Cardiac fibroblast (primary cell): ENCODE measurements around the gene SHKBP1.

Experiments
- DNase-seq, 2 donors: peaks; one replicate each; pipeline versions ENCODE4 v3.0.0 to v3.0.0-alpha.2; 2010; ENCODE audit warnings: low read depth in 2 of 2
- H3K4me3 ChIP-seq, 2 donors: replicated peaks in 1 of 2; 1 replicate in 1 of 2; 2 replicates in 1 of 2; pipeline ENCODE4 v1.5.1; 2011; ENCODE audit warnings: low read depth in 2 of 2, low read length in 2 of 2, mild to moderate bottlenecking in 2 of 2, moderate library complexity in 1 of 2
- TF ChIP-seq, protein P1 (sequence below): IDR thresholded peaks from one replicate; pipeline ENCODE4 v1.5.1; 2011; ENCODE audit warnings: low read depth, mild to moderate bottlenecking, low read length, inconsistent platforms

SHKBP1 gene

DNA sequence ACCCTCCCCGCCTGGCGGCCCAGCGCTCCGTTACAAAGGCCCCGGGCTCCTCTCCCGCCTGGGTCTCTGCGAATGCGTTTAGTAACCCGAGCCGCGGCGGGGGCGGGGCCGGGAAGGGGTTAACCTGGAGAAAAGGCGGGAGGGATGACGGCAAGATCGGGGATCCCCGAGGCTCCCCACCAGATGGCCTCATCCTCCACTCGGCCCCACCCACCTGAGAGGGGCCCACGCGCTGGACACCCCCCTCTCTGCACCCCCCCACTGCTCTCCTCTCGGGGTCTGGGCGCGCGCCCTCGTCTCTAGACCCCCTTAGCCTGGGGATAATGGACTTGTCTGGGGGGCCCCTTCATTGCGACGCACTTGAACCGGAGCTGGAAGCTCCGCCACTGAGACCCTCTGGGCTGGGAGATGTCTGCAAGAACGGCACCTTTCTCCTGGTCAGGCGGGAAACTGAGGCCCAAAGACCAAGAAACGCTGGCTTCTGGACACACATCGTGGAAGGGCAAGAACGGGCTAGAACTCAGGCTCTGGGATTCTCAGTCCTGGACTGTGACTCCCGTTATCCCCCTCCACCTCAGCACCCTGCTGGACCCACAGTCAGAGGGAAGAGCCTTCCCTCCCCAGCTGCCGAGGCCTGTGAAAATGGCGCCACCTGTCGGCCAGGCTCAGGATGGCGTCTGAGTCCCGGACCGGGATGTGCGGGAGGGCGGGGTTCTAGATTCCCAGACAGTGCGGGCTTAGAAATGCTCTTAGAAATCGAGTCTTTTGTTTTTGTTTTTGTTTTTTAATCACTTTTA, 21.6 kb downstream of the SHKBP1 start:
- H3K4me3 ChIP-seq: peak overlapping the region; percentile 29 to 32
- TF ChIP-seq, protein P1, sequence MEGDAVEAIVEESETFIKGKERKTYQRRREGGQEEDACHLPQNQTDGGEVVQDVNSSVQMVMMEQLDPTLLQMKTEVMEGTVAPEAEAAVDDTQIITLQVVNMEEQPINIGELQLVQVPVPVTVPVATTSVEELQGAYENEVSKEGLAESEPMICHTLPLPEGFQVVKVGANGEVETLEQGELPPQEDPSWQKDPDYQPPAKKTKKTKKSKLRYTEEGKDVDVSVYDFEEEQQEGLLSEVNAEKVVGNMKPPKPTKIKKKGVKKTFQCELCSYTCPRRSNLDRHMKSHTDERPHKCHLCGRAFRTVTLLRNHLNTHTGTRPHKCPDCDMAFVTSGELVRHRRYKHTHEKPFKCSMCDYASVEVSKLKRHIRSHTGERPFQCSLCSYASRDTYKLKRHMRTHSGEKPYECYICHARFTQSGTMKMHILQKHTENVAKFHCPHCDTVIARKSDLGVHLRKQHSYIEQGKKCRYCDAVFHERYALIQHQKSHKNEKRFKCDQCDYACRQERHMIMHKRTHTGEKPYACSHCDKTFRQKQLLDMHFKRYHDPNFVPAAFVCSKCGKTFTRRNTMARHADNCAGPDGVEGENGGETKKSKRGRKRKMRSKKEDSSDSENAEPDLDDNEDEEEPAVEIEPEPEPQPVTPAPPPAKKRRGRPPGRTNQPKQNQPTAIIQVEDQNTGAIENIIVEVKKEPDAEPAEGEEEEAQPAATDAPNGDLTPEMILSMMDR: peak; percentile 98
- peak; percentile 87 for DNase-seq

DNA sequence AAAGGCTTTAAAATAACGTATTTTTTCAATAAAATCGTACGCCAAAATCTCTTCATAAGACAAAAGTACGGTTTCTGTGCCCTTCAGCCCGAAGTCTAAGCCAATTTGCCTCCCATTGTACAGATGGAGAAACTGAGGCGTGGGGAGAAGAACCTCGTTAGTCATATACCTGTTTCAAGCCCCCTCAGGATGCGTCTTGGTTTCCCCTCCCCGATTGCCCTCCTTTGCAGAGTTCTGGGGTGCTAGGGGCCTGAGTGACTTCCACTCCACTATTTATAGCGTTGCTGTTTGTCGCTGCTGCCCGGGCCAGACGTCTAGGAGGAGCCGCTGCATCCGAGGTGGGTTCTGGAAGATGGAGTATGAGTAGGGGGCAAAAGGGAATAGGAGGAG, 22.2 kb downstream of the SHKBP1 start:
- DNase-seq: no peak
- TF ChIP-seq, protein P1: no peak
- no peak overlapping the region for H3K4me3 ChIP-seq

DNA sequence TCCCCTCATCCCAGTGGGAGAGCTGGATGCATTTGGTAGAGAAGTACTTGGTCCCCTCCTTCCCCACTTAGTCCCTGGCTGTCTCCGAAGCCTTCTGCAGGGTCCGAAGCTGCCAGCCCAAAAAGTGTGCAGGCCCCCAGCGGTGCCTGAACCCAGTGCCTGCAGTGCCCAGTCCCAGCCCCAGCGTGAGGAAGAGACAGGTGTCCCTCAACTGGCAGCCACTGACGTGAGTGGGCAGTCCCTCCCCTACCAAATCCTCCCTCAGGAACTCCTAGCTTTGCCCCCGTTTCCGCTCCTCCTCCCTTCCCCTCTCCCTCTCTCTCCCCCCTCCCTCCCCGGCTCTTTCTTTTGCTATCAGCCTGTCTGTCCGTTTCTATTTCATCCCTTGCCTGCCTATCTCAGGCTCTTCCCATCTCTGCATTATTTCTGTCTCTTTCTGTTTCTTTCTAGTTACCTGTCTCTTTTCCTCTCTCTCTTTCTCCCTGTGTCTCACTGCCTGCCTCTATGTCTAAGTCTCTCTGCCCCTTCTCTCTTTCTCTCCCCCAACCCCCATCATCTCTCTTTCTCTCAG, 22.7 kb downstream of the SHKBP1 start:
- no peak overlapping the region for H3K4me3 ChIP-seq
- TF ChIP-seq, protein P1: no peak
- no peak for DNase-seq

DNA sequence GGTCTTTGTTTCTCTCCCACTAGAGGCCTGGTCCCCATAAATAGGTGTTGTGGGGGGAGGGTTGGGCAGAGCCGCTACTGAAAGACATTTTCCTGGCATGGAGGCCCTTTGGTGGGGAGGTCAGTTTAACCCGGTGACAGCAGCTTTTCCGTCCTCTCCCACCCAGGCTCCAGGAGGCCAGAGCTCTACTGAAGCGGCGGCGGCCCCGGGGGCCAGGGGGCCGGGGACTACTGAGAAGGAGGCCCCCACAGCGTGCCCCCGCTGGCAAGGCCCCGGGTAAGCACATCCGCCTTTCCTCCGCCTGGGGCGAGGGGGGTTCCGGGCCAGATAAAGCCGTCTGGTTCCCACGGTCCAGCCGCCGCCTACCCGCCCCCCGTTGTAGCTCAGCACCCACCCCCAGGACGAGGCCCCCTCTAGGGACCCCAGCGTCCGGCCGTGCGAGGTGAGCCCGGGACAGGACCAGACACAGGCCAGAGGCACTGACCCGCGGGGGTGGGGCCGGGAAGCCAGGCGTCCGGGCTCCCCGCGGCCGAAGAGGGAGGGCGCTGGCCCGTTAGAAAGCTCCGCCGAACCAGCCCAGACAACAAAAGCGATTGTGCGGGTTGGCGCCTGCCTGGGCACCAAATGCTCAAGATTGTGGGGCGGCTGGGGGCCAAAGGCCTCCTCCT, 23.4 kb downstream of the SHKBP1 start:
- DNase-seq: no peak
- TF ChIP-seq, protein P1: no peak
- no peak overlapping the region for H3K4me3 ChIP-seq

GRCh38 chr19:40600570-40601133, 24.0 kb downstream of the SHKBP1 start:
- TF ChIP-seq, protein P1: no peak
- peak overlapping the region; percentile 15 to 18 for H3K4me3 ChIP-seq
- DNase-seq: no peak

GRCh38 chr19:40601134-40601974, 24.7 kb downstream of the SHKBP1 start, which contains the start of gene LTBP4:
LTBP4 (plus strand) TSS chr19:40601369; CDS start chr19:40601388, 19 bp downstream.
- peak within 1 kb of the TSS; percentile 44 to 46 for H3K4me3 ChIP-seq
- peak; percentile 28 to 46 for DNase-seq
- TF ChIP-seq, protein P1: no peak
